K562 (cell line): ENCODE results near the gene ECM2. TPM values are rescaled to one million over a fixed set of nuclear protein-coding genes. Genes with fewer than 3 reads are reported as not detected.

Experiments
- AFF1 ChIP-seq, 2 experiments: fragments of 450-650 bp; IDR thresholded peaks; 2 replicates each; pipeline ENCODE4 v1.6.1; 2018; ENCODE audit warnings: mild to moderate bottlenecking in 2 of 2, low read depth in 1 of 2; ENCODE audit not compliant: partially characterized antibody in 2 of 2
- HES1 ChIP-seq: fragments of 450-650 bp; IDR thresholded peaks from 2 replicates; pipeline ENCODE4 v1.6.1; 2016; ENCODE audit warnings: low read depth, mild to moderate bottlenecking, moderate library complexity
- MGA ChIP-seq: fragments of 450-650 bp; IDR thresholded peaks from 2 replicates; pipeline ENCODE4 v1.6.1; 2016; ENCODE audit warnings: mild to moderate bottlenecking, moderate library complexity
- NUFIP1 ChIP-seq: fragments of 450-650 bp; IDR thresholded peaks from 2 replicates; pipeline ENCODE4 v1.6.1; 2018; ENCODE audit not compliant: partially characterized antibody
- PREB ChIP-seq: sonication (generic); formaldehyde crosslinking; IDR thresholded peaks from 2 replicates; pipeline ENCODE4 v1.8.1; 2023; ENCODE audit warnings: mild to moderate bottlenecking, missing genetic modification reagents
- RBM39 ChIP-seq: fragments of 200-400 bp; formaldehyde crosslinking; optimal IDR thresholded peaks from 2 replicates; pipeline ENCODE3; 2018; ENCODE audit warnings: low read depth, low read length
- RHOXF2B ChIP-seq: fragments of 250-450 bp; sonication (Bioruptor Pico); conservative IDR thresholded peaks from 2 replicates; pipeline ENCODE4 v1.5.1; 2021
- SIRT6 ChIP-seq: IDR thresholded peaks from one replicate; pipeline ENCODE4 v1.6.1; 2012; ENCODE audit warnings: low read depth, mild to moderate bottlenecking, control low read depth, inconsistent platforms, low read length, moderate library complexity
- SMARCC2 ChIP-seq: fragments of 450-650 bp; IDR thresholded peaks from 2 replicates; pipeline ENCODE4 v1.6.1; 2017; ENCODE audit warnings: antibody characterized with exemption, moderate library complexity, mild to moderate bottlenecking, low read depth
- polyA plus RNA-seq, 8 experiments: library from polyadenylated mRNA; depleted of rRNA in 4 of 8; stranded (reverse) in 5 of 8; unstranded in 3 of 8; fragments of >200 nt; fragmentation: Nextera tagmentation in 2 of 8; fragmentation: Illumina TruSeq in 1 of 8; extraction: Ambion mirVana in 2 of 8; extraction: Trizol in 1 of 8; gene quantifications; 2 replicates each; pipeline versions ENCODE4 v1.2.1 to v1.2.3, GENCODE V29; 2011 to 2014; ENCODE audit warnings: inconsistent platforms in 1 of 8, missing spikeins in 1 of 8
- total RNA-seq, 7 experiments: library from RNA; depleted of rRNA in 6 of 7; stranded (reverse); fragments of >200 nt in 6 of 7; fragmentation: Illumina TruSeq in 2 of 7; extraction: Trizol in 2 of 7; gene quantifications; 2 replicates each; pipeline versions ENCODE4 v1.2.1 to v1.2.3, GENCODE V29; 2011 to 2021; ENCODE audit warnings: low replicate concordance in 1 of 7

Gene ECM2
- total and polyA plus RNA-seq, 9 of the 15 experiments (the other 6 are each of a cell fraction or from before 2014, with no cell fraction given): 0.03 to 0.07 TPM; not detected in 7

GRCh38 chr9:92486371-92486770 is 49.4 kb downstream of the ECM2 start (continued):
- peak; percentile 46 for TF ChIP-seq MGA
- no peak for TF ChIP-seq HES1
- no peak for TF ChIP-seq NUFIP1
- TF ChIP-seq AFF1 (IDR thresholded peaks at IDR 0.05; ENCODE audit: low read depth in 1 of 2, partially characterized antibody in 2 of 2): no peak
- TF ChIP-seq RHOXF2B (CRISPR knock-in tag): no peak
- no peak for TF ChIP-seq SMARCC2
- no peak for TF ChIP-seq SIRT6
- no peak for TF ChIP-seq RBM39
- no peak for TF ChIP-seq PREB (CRISPR knock-in tag)
